ENCODE measurements around the gene RCAN2.

DNA sequence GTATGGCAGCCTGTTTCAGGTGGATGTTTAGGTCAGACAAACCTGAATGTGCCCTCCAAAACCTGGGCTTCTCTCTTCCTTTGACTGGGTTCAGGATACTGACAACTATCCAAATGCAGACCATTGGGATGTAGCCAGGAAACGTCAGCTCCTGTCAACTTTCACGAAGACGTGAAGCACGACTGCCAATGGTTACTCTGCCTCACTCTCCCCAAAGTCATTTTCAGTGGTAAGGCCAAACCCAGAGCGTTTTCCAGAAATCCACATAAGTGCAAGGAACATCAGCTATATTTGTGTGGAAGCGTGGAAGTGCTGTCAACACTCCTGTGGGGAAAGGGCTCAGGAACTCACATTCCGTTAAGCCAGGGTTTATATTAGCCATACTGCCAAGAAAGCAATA is 20.1 kb upstream of the RCAN2 start:
- TF ChIP-seq POLR2AphosphoS5 (IDR thresholded peaks at IDR 0.05; ENCODE audit: low read depth, low read length): no peak
- no peak for TF ChIP-seq POLR2A (IDR thresholded peaks at IDR 0.05; ENCODE audit: low read depth, low read length)

All from GM12892 (cell line).